Stimulated activated CD8-positive, alpha-beta memory T cell treated with anti-CD3 and anti-CD28 coated beads, Interleukin-12 subunit alpha, Interleukin-12 subunit beta, amount 100 ng/mL, for 1 hour (primary cell): Measurements from ENCODE around the gene MYO7B.

Experiments used
- DNase-seq: peaks from one replicate; pipeline ENCODE4 v3.0.0-alpha.2; 2020; ENCODE audit warnings: low read depth

Gene MYO7B

GRCh38 chr2:127627740-127628571 lies 92.5 kb downstream of the MYO7B start:
- no peak for DNase-seq

GRCh38 chr2:127628767-127629614 lies 93.5 kb downstream of the MYO7B start:
- no peak for DNase-seq

GRCh38 chr2:127629637-127630036 lies 94.2 kb downstream of the MYO7B start:
- no peak for DNase-seq

GRCh38 chr2:127630096-127630863 lies 94.8 kb downstream of the MYO7B start:
- DNase-seq, result no peak

GRCh38 chr2:127630864-127631540 lies 95.5 kb downstream of the MYO7B start:
- DNase-seq, result no peak

GRCh38 chr2:127631541-127631996 lies 96.1 kb downstream of the MYO7B start:
- no peak for DNase-seq

GRCh38 chr2:127631997-127632581 lies 96.6 kb downstream of the MYO7B start:
- no peak for DNase-seq

- DNase-seq, result no peak
Observed at GRCh38 chr2:127632592-127633489, 97.4 kb downstream of the MYO7B start.

GRCh38 chr2:127633556-127634065 lies 98.1 kb downstream of the MYO7B start:
- no peak for DNase-seq

GRCh38 chr2:127634066-127634617 lies 98.7 kb downstream of the MYO7B start:
- DNase-seq, result no peak

- no peak for DNase-seq
Observed at GRCh38 chr2:127634626-127635379, 99.3 kb downstream of the MYO7B start.

GRCh38 chr2:127635380-127636237 lies 100.1 kb downstream of the MYO7B start:
- DNase-seq, result no peak

- DNase-seq, result no peak
Observed at GRCh38 chr2:127636248-127637235, 101.1 kb downstream of the MYO7B start.

- no peak for DNase-seq
Observed at GRCh38 chr2:127637236-127637630, 101.8 kb downstream of the MYO7B start.

- no peak for DNase-seq
Observed at GRCh38 chr2:127637725-127638252, 102.3 kb downstream of the MYO7B start.

- no peak for DNase-seq
Observed at GRCh38 chr2:127638361-127639110, 103.1 kb downstream of the MYO7B start.
